K562 (cell line): ENCODE measurements around the gene CALML3. TPM values are rescaled to one million over a fixed set of nuclear protein-coding genes. Genes with fewer than 3 reads are reported as not detected.

Experiments
- ATAC-seq: fragments of 200-7000 bp; cut with Tn5 transposase; 3 replicates; pipeline ENCODE4 v1.9.1; 2020; ENCODE audit warnings: moderate library complexity
- BruUV-seq: library from RNA; stranded (reverse); fragments of 400-500 nt; replicated peaks from 2 replicates; lab custom pipeline; 2021; lab: Mats Ljungman, UMichigan
- CTCF ChIA-PET: fragments of 300-600 bp; formaldehyde crosslinking; extraction: SDS; loops from one replicate; lab custom pipeline; 2021; ENCODE audit warnings: low intra/inter-chr PET ratio; lab: Yijun Ruan, JAX
- POLR2A ChIA-PET: fragments of 300-600, 350-650 bp; sonication (Branson Sonifier 250); formaldehyde crosslinking; extraction: SDS; loops from one replicate; lab custom pipeline; 2021; ENCODE audit warnings: antibody characterized with exemption, inconsistent platforms; lab: Yijun Ruan, JAX
- DNase-seq, 4 experiments: peaks; one replicate each; pipeline versions ENCODE4 v3.0.0 to v3.0.0-alpha.2; 2011 to 2018; ENCODE audit warnings: low spot score in 3 of 4, mixed read lengths in 3 of 4; ENCODE audit errors: extremely low read depth in 1 of 4
- FAIRE-seq: peaks from 2 replicates; lab custom pipeline; 2011; peaks lifted over from hg19 to GRCh38; lab: Jason Lieb, UNC
- H2AFZ ChIP-seq: 2 replicates; pipeline ENCODE4 v1.6.0; 2011; ENCODE audit warnings: low read depth, low read length, control low read depth, inconsistent platforms
- H3K27ac ChIP-seq: fragments of 200-600 bp; 3 replicates; pipeline ENCODE4 v1.8.0; 2011; ENCODE audit warnings: low read depth, mild to moderate bottlenecking, control low read depth, inconsistent platforms, low read length, moderate library complexity, mixed read lengths; ENCODE audit errors: extremely low read depth
- H3K27me3 ChIP-seq, 2 experiments: fragments of 300-600 bp in 1 of 2; 2 replicates in 1 of 2; 3 replicates in 1 of 2; pipeline versions ENCODE4 v1.6.0 to v1.8.0; 2011; ENCODE audit warnings: inconsistent platforms in 2 of 2, low read length in 2 of 2, mild to moderate bottlenecking in 1 of 2, mixed read lengths in 1 of 2, moderate library complexity in 1 of 2; ENCODE audit not compliant: control insufficient read depth in 2 of 2, insufficient read depth in 2 of 2
- H3K36me3 ChIP-seq: fragments of 300-600 bp; 3 replicates; pipeline ENCODE4 v1.8.0; 2011; ENCODE audit warnings: mild to moderate bottlenecking, low read length, inconsistent platforms; ENCODE audit not compliant: control insufficient read depth, insufficient read depth
- H3K4me1 ChIP-seq, 2 experiments: fragments of 200-600 bp in 1 of 2; replicated peaks in 1 of 2; 2 replicates in 1 of 2; 3 replicates in 1 of 2; pipeline versions ENCODE4 v1.5.1 to v1.8.0; 2011; ENCODE audit warnings: inconsistent platforms in 2 of 2, low read length in 2 of 2, mild to moderate bottlenecking in 1 of 2, mixed read lengths in 1 of 2, moderate library complexity in 1 of 2; ENCODE audit not compliant: control insufficient read depth in 2 of 2, insufficient read depth in 2 of 2
- H3K4me2 ChIP-seq: 2 replicates; pipeline ENCODE4 v1.6.1; 2011; ENCODE audit warnings: low read length, control low read depth, inconsistent platforms, mixed read lengths; ENCODE audit not compliant: insufficient read depth
- H3K4me3 ChIP-seq: fragments of 200-600 bp; sonication (generic), shearing (Covaris generic); 2 replicates; pipeline ENCODE4 v1.5.1; 2016; ENCODE audit warnings: control low read depth, inconsistent platforms
- H3K79me2 ChIP-seq: fragments of 200-600 bp; 3 replicates; pipeline ENCODE4 v1.8.0; 2011; ENCODE audit warnings: low read length, inconsistent platforms; ENCODE audit not compliant: control insufficient read depth, insufficient read depth
- H3K9ac ChIP-seq, 2 experiments: 2 replicates each; pipeline versions ENCODE4 v1.6.0 to v1.6.1; 2011; ENCODE audit warnings: low read depth in 2 of 2, low read length in 2 of 2, control low read depth in 1 of 2, inconsistent platforms in 1 of 2, mild to moderate bottlenecking in 1 of 2, mixed read lengths in 1 of 2; ENCODE audit not compliant: insufficient read depth in 1 of 2
- H3K9me1 ChIP-seq: one replicate; pipeline ENCODE4 v1.6.0; 2011; ENCODE audit warnings: inconsistent platforms, mild to moderate bottlenecking, low read length, moderate library complexity; ENCODE audit not compliant: control insufficient read depth, insufficient read depth
- H3K9me3 ChIP-seq: replicated peaks from 2 replicates; pipeline ENCODE4 v1.5.1; 2011; ENCODE audit warnings: low read depth, low read length, inconsistent platforms; ENCODE audit not compliant: control insufficient read depth, insufficient read depth
- H4K20me1 ChIP-seq: replicated peaks from 2 replicates; pipeline ENCODE4 v1.6.1; 2011; ENCODE audit warnings: low read length, inconsistent platforms, mixed read lengths; ENCODE audit not compliant: control insufficient read depth, insufficient read depth
- BRCA1 ChIP-seq, 2 experiments: fragments of 450-650 bp in 1 of 2; sonication (generic) in 1 of 2; formaldehyde crosslinking in 1 of 2; IDR thresholded peaks; 2 replicates each; pipeline versions ENCODE4 v1.5.0 to v1.6.1; 2017 to 2020; ENCODE audit warnings: mild to moderate bottlenecking in 1 of 2, missing genetic modification reagents in 1 of 2
- CBX5 ChIP-seq: IDR thresholded peaks from 2 replicates; pipeline ENCODE4 v1.6.1; 2014; ENCODE audit warnings: low read depth, borderline replicate concordance
- DNMT1 ChIP-seq: fragments of 450-650 bp; IDR thresholded peaks from 2 replicates; pipeline ENCODE4 v1.6.1; 2016; ENCODE audit warnings: antibody characterized with exemption, mild to moderate bottlenecking
- ETV6 ChIP-seq, 3 experiments: fragments of 150-350 bp in 1 of 3; sonication (generic) in 1 of 3; formaldehyde crosslinking in 1 of 3; IDR thresholded peaks; 2 replicates each; pipeline versions ENCODE4 v1.6.1 to v1.8.0; 2014 to 2022; ENCODE audit warnings: borderline replicate concordance in 2 of 3, low read depth in 2 of 3, antibody characterized with exemption in 1 of 3, low read length in 1 of 3, mild to moderate bottlenecking in 1 of 3, missing genetic modification reagents in 1 of 3
- HOMEZ ChIP-seq: fragments of 250-450 bp; sonication (Bioruptor Pico); IDR thresholded peaks from 2 replicates; pipeline ENCODE4 v1.4.0; 2020; ENCODE audit warnings: mild to moderate bottlenecking, moderate library complexity
- KDM4B ChIP-seq, 2 experiments: fragments of 450-650 bp in 1 of 2; sonication (generic) in 1 of 2; IDR thresholded peaks; 2 replicates each; pipeline ENCODE4 v1.6.1; 2016 to 2017; ENCODE audit warnings: borderline replicate concordance in 2 of 2, antibody characterized with exemption in 1 of 2, low read depth in 1 of 2, mild to moderate bottlenecking in 1 of 2
- PHB ChIP-seq: fragments of 250-450 bp; sonication (Bioruptor Pico); IDR thresholded peaks from 2 replicates; pipeline ENCODE4 v1.5.0; 2021
- RNF219 ChIP-seq: fragments of 250-450 bp; sonication (Bioruptor Pico); IDR thresholded peaks from 2 replicates; pipeline ENCODE4 v1.5.0; 2022; ENCODE audit warnings: mild to moderate bottlenecking
- SMAD4 ChIP-seq: fragments of 250-450 bp; sonication (Bioruptor Pico); conservative IDR thresholded peaks from 2 replicates; pipeline ENCODE4 v1.8.0; 2021; ENCODE audit warnings: inconsistent platforms, mild to moderate bottlenecking, moderate library complexity
- SUPT5H ChIP-seq: fragments of 450-650 bp; IDR thresholded peaks from 2 replicates; pipeline ENCODE4 v1.6.1; 2016
- ZBTB1 ChIP-seq: sonication (generic); formaldehyde crosslinking; IDR thresholded peaks from 2 replicates; pipeline ENCODE4 v1.8.1; 2023; ENCODE audit warnings: missing genetic modification reagents, low read depth, mild to moderate bottlenecking, borderline replicate concordance
- ZNF280B ChIP-seq: fragments of 250-450 bp; sonication (Bioruptor Pico); IDR thresholded peaks from 2 replicates; pipeline ENCODE4 v1.5.1; 2021; ENCODE audit warnings: mild to moderate bottlenecking
- ZNF324 ChIP-seq: fragments of 250-450 bp; sonication (Bioruptor Pico); IDR thresholded peaks from 2 replicates; pipeline ENCODE4 v1.4.0; 2020; ENCODE audit warnings: mild to moderate bottlenecking
- ZNF707 ChIP-seq: fragments of 250-450 bp; sonication (Bioruptor Pico); conservative IDR thresholded peaks from 2 replicates; pipeline ENCODE4 v1.8.0; 2022; ENCODE audit warnings: inconsistent platforms, mild to moderate bottlenecking, moderate library complexity
- WGBS: fragments of 100-300 bp; shearing (Covaris generic); methylation state at CpG from one replicate; pipeline ENCODE4 v1.1.6; 2016; ENCODE audit warnings: low coverage, mixed read lengths; ENCODE audit not compliant: insufficient coverage; ENCODE audit errors: missing lambda C conversion rate; 5-methylcytosine and 5-hydroxymethylcytosine counted together
- in situ Hi-C: fragments of 300-500 bp; cut with MboI; formaldehyde crosslinking; loops from 4 replicates; pipeline ENCODE4 v1.15.0; 2018; ENCODE audit warnings: inconsistent platforms, mixed read lengths
- intact Hi-C: fragments of 100-400 bp; cut with micrococcal nuclease; formaldehyde crosslinking; loops from 2 replicates; pipeline ENCODE4 v1.14.2; 2022
- polyA plus RNA-seq, 8 experiments: library from polyadenylated mRNA; depleted of rRNA in 4 of 8; stranded (reverse) in 5 of 8; unstranded in 3 of 8; fragments of >200 nt; fragmentation: Nextera tagmentation in 2 of 8; fragmentation: Illumina TruSeq in 1 of 8; extraction: Ambion mirVana in 2 of 8; extraction: Trizol in 1 of 8; gene quantifications; 2 replicates each; pipeline versions ENCODE4 v1.2.1 to v1.2.3, GENCODE V29; 2011 to 2014; ENCODE audit warnings: inconsistent platforms in 1 of 8, missing spikeins in 1 of 8
- total RNA-seq, 7 experiments: library from RNA; depleted of rRNA in 6 of 7; stranded (reverse); fragments of >200 nt in 6 of 7; fragmentation: Illumina TruSeq in 2 of 7; extraction: Trizol in 2 of 7; gene quantifications; 2 replicates each; pipeline versions ENCODE4 v1.2.1 to v1.2.3, GENCODE V29; 2011 to 2021; ENCODE audit warnings: low replicate concordance in 1 of 7

The CALML3 gene
- total and polyA plus RNA-seq, 9 of the 15 experiments (the other 6 are each of a cell fraction or from before 2014, with no cell fraction given): not detected

- FAIRE-seq (no peak), DNase-seq (no peak), ATAC-seq (no peak)
- Histone ChIP-seq H3K36me3 (no peaks in the 10 kb centered on the region), H3K27me3 (no peaks in the 10 kb centered on the region), H3K9me3 (no peaks in the 10 kb centered on the region), H3K4me3 (no peak overlapping the region), H3K9me1 (no peaks in the 10 kb centered on the region), H4K20me1 (no peaks in the 10 kb centered on the region), H3K4me2 (no peak overlapping the region), H3K79me2 (peaks cover 4% of the 10 kb centered on the region; the same call in 2 of the 3 replicates), H3K4me1 (peaks cover 19 to 41% of the 10 kb centered on the region in 2 experiments), H3K27ac (no peak overlapping the region), H2AFZ (no peak overlapping the region), H3K9ac (peak overlapping the region in 1 of 2 experiments; percentile 33; a peak in 2 of 4 replicates)
- CTCF ChIA-PET: no interaction called here
- BruUV-seq: no TSS peak
- 83% methylated on average over 11 of the region's 13 CpGs for WGBS
- in situ Hi-C loops: no loop called here
- intact Hi-C loops: no loop called here
- TF ChIP-seq SUPT5H (no peak), ZBTB1 (no peak), ETV6 (IDR thresholded peaks at IDR 0.05; ENCODE audit: borderline replicate concordance in 1 of 2, low read depth in 2 of 2, low read length in 1 of 2) (no peak), ETV6 (CRISPR knock-in tag; IDR thresholded peaks at IDR 0.05; ENCODE audit: borderline replicate concordance) (no peak), PHB (CRISPR knock-in tag) (no peak), ZNF707 (no peak), RNF219 (CRISPR knock-in tag) (no peak), HOMEZ (CRISPR knock-in tag) (no peak), ZNF324 (CRISPR knock-in tag) (no peak), ZNF280B (CRISPR knock-in tag) (no peak), DNMT1 (no peak), BRCA1 (IDR thresholded peaks at IDR 0.05) (no peak), BRCA1 (CRISPR knock-in tag; IDR thresholded peaks at IDR 0.05) (no peak), SMAD4 (CRISPR knock-in tag) (no peak), CBX5 (no peak), KDM4B (IDR thresholded peaks at IDR 0.05; ENCODE audit: borderline replicate concordance in 2 of 2, low read depth in 1 of 2) (no peak)
- POLR2A ChIA-PET: interaction anchor here (0.6 to 1.1 kb wide), 5 partner anchors 8 to 71 kb away, joined by 3 read pairs; no protein-coding TSS in a partner anchor
Measured at GRCh38 chr10:5492929-5493576, 31.7 kb upstream of the CALML3 start.
